Measurements from ENCODE around the gene FBXO15.

The FBXO15 gene

GRCh38 chr18:74147779-74148542 is at the start of gene FBXO15, which contains the start of gene TIMM21 (continued):
- TF ChIP-seq ZNF76 (tag by site-specific recombination; IDR thresholded peaks at IDR 0.05; ENCODE audit: borderline replicate concordance, low read depth), result peak; percentile 99
- TF ChIP-seq ZSCAN5A (tag by site-specific recombination; IDR thresholded peaks at IDR 0.05), result no peak
- no peak for TF ChIP-seq ZNF148 (tag by site-specific recombination; IDR thresholded peaks at IDR 0.05; ENCODE audit: borderline replicate concordance)
- no peak for TF ChIP-seq ZNF513 (tag by site-specific recombination; IDR thresholded peaks at IDR 0.05)
- no peak for TF ChIP-seq ELK4 (IDR thresholded peaks at IDR 0.05; ENCODE audit: borderline replicate concordance, low read depth, low read length)
- TF ChIP-seq YY2 (tag by site-specific recombination; IDR thresholded peaks at IDR 0.05), result peak; percentile 96
- TF ChIP-seq ZNF830 (tag by site-specific recombination; IDR thresholded peaks at IDR 0.05; ENCODE audit: low read depth), result no peak
- TF ChIP-seq ZNF155 (tag by site-specific recombination; IDR thresholded peaks at IDR 0.05), result no peak
- TF ChIP-seq CTCF (tag by site-specific recombination; IDR thresholded peaks at IDR 0.05), result no peak
- peak; percentile 61; the same call in 1 of the 2 replicates for TF ChIP-seq KLF9 (tag by site-specific recombination; IDR thresholded peaks at IDR 0.05; ENCODE audit: low read depth)
- no peak for TF ChIP-seq ZNF114 (tag by site-specific recombination; IDR thresholded peaks at IDR 0.05)
- no peak for TF ChIP-seq ZNF843 (tag by site-specific recombination; IDR thresholded peaks at IDR 0.05)
- TF ChIP-seq ZXDB (tag by site-specific recombination; IDR thresholded peaks at IDR 0.05), result peak; percentile 80
- TF ChIP-seq PRDM6 (tag by site-specific recombination; IDR thresholded peaks at IDR 0.05), result no peak

Data from HEK293 (cell line).